GM12864 (cell line): Measurements from ENCODE around the gene RPS8.
A peak's percentile ranks its signal among the peaks of the same experiment; 100 is the strongest.

Experiments
- DNase-seq: peaks from one replicate; pipeline ENCODE4 v3.0.0-alpha.2; 2011; ENCODE audit warnings: low read depth
- H3K4me3 ChIP-seq: 2 replicates; pipeline ENCODE4 v1.5.1; 2011; ENCODE audit warnings: mild to moderate bottlenecking, low read depth, low read length, control low read depth
- TF ChIP-seq, protein P1 (sequence below): IDR thresholded peaks from 2 replicates; pipeline ENCODE4 v1.5.1; 2011; ENCODE audit warnings: low read depth, mild to moderate bottlenecking, moderate library complexity, low read length, control low read depth, inconsistent platforms; ENCODE audit errors: missing control alignments

RPS8 gene

DNA sequence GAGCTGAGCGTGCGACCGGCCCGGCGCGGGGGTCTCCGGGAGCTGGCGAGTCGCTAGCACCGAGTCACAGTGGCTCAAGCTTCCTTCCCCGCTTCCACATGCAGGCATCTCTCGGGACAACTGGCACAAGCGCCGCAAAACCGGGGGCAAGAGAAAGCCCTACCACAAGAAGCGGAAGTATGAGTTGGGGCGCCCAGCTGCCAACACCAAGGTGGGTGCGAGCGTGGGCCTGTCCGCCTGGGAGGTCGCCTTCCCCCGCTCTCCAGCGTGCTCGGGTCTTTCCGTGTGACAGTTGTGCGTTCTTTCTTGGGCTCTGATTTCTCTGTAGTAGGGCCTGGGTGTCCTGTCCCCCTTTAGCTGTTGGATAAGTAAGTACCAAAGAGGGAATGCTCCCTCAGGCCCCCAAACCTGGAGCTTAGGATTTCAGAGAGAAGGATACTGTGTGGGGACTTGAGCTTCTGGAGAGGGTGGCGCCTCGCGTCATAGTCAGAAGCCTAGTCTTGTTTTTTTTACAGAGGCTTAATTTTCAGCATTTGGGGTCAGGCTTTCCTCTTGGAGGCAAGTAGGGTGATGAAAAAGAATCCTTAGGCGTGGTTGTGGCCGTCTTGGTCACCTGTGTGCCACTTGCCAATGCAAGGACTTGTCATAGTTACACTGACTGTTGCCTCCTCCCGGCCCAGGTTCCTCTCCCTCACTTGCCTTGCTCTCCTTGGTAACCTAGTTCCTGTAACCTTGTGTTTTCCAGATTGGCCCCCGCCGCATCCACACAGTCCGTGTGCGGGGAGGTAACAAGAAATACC is 790 bp downstream of the RPS8 start:
- TF ChIP-seq, protein P1, sequence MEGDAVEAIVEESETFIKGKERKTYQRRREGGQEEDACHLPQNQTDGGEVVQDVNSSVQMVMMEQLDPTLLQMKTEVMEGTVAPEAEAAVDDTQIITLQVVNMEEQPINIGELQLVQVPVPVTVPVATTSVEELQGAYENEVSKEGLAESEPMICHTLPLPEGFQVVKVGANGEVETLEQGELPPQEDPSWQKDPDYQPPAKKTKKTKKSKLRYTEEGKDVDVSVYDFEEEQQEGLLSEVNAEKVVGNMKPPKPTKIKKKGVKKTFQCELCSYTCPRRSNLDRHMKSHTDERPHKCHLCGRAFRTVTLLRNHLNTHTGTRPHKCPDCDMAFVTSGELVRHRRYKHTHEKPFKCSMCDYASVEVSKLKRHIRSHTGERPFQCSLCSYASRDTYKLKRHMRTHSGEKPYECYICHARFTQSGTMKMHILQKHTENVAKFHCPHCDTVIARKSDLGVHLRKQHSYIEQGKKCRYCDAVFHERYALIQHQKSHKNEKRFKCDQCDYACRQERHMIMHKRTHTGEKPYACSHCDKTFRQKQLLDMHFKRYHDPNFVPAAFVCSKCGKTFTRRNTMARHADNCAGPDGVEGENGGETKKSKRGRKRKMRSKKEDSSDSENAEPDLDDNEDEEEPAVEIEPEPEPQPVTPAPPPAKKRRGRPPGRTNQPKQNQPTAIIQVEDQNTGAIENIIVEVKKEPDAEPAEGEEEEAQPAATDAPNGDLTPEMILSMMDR: no peak
- no peak for DNase-seq
- H3K4me3 ChIP-seq: peak overlapping the region; percentile 77

DNA sequence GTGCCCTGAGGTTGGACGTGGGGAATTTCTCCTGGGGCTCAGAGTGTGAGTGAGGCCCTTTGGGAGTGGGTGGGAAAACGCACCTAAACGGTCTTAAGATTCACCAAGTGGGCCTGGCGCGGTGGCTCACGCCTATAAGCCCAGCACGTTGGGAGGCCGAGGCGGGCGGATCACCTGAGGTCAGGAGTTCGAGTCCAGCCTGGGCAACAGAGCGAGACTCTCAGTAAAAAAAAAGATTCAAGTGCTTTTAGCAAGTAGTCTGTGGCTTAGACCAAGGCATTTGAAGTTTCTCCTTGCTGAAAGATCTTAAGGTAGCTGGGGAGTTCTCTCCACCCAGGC is 1.4 kb downstream of the RPS8 start:
- no peak for DNase-seq
- H3K4me3 ChIP-seq: peak overlapping the region; percentile 77
- TF ChIP-seq, protein P1: no peak

DNA sequence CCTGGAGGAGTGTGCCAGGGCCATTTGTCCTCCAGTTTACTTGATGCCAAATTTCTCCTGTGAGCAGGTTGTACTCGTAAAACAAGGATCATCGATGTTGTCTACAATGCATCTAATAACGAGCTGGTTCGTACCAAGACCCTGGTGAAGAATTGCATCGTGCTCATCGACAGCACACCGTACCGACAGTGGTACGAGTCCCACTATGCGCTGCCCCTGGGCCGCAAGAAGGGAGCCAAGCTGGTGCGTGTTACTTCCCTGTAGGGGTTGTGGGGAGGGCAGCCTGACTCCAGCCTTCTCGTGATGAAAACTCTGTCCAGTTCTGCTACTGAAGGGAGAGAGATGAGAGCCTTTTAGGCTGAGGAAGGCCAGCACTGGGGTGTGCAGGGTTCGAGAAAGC is 2.2 kb downstream of the RPS8 start:
- DNase-seq: no peak

DNA sequence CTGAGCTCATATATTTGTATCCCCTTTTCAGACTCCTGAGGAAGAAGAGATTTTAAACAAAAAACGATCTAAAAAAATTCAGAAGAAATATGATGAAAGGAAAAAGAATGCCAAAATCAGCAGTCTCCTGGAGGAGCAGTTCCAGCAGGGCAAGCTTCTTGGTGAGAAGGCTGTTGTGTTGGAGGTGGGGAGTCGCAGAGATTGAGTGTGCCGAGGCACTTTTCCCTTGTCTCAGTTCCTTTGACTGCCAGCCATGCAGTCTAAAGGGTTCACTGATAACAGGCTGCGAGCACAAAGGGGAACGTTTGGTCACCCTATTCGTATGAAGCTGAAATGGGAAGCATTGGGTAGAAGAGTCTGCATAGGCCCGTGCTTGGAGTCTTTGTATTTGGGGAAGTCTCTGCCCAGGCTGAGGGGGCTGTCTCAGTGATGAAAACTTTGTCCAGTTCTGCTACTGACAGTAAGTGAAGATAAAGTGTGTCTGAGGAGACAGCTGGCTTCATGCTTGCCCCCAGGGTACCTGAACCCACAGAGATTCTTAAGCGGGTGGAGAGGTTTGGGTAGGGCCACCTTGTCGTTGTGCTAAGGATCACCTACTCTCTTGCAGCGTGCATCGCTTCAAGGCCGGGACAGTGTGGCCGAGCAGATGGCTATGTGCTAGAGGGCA is 2.8 kb downstream of the RPS8 start:
- H3K4me3 ChIP-seq: peak overlapping the region; percentile 77
- DNase-seq: no peak
- TF ChIP-seq, protein P1: no peak

More for the DNA sequence above, 2.2 kb downstream of the RPS8 start:
- H3K4me3 ChIP-seq: peak overlapping the region; percentile 77
- TF ChIP-seq, protein P1: no peak

DNA sequence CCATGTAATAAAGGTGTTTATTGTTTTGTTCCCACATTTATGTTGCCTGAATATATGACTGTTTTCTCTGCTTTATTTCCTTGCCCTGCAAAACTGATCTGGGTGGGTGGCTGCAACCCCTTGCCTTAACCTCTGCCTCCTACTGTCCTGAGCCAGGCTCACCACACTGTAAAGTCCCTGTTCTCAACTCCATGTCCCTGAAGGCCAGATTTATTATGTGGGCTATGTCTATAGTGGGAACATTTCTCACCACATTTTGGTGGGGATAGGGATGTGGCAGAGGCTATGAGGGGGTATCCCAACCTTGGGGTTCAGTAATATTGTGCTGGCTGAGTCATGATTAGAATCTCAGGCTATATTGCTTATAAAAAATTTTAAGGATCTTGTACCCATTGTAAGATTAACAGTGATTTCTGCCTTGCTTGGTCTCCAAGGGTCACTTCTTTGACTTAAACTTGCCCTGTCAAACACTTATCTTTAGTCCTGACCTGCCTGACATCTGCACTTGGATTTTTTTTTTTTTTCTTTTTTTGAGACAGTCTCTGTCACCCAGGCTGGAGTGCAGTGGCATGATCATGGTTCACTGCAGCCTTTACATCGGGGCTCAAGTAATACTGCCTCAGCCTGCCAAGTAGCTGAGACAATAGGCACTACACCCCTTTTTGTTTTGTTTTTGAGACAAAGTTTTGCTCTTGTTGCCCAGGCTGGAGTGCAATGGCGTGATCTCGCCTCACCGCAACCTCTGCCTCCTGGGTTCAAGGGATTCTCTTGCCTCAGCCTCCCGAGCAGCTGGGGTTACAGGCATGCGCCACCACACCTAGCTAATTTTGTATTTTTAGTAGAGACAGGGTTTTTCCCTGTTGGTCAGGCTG is 3.6 kb downstream of the RPS8 start:
- TF ChIP-seq, protein P1: no peak

DNA sequence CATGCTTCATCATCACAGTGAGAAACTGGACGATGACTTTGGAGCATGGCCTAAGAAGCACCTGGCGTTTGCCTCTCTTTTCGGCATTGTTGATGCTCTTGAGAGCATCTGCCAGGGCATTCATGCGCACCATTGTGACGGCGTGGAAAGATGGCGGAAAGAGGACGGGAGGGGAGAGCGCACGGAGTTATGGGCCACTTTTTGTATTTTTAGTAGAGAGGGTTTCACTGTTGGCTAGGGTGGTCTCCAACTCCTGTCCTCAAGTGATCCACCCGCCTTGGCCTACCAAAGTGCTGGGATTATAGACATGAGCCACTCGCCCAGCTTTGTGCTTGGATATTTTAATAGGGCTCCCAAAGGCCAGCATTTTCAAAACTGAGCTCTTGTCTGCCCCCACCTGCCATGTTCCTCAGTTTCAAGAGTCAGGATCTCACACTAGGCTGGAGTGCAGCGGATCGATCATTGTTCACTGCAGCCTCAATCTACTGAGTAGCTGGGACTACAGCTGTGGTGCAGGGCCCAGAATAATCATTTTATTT is 5.3 kb downstream of the RPS8 start:
- DNase-seq: no peak
- no peak overlapping the region for H3K4me3 ChIP-seq
- TF ChIP-seq, protein P1: no peak

More for the DNA sequence above, 3.6 kb downstream of the RPS8 start:
- no peak for DNase-seq
- H3K4me3 ChIP-seq: no peak overlapping the region
